Stimulated activated CD4-positive, alpha-beta T cell treated with anti-CD3 and anti-CD28 coated beads, Interleukin-1b, Interleukin-23, amount 100 ng/mL, for 48 hours (primary cell): Measurements from ENCODE around the gene CPXM2.

Experiments used
- DNase-seq: peaks from one replicate; pipeline ENCODE4 v3.0.0-alpha.2; 2020

Gene CPXM2

DNA sequence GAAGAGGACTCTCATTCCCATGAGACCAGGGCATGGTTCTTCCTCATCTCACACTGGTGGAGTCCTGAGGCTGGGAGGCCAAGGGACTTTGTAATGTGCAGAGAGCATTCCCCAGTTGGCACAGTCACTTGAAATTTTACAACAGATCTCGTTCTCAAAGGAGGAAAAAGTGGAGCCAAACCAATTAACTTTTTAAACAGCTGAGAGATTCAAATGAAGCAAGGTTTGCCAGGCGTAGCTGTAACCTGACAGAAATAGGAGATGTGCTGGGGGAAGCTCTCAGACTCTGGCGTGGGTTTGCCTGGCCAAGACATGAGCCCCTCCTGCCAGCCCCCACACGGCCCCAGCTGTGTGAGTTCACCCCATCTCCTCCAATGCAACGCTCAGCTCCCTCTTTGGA, 12.0 kb upstream of the CPXM2 start:
- DNase-seq, result no peak

DNA sequence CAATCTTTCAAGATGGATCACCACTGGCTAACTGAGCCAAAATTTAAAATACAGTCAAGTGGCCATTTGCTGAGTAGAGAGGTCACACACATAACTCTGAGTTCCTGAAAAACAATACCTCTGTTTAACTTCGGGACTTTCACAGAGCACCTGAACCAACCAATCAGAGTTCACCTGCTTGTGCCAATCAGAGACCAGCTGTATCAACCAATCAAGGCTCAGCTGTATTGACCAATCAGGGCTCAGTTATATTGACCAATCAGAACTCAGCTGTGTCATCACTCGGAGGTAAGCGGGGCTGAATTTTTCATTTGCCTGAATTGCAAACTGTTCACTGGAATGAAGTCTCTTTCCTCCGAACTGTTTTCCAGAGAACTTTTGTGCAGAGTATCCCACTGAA, 10.0 kb upstream of the CPXM2 start:
- no peak for DNase-seq

DNA sequence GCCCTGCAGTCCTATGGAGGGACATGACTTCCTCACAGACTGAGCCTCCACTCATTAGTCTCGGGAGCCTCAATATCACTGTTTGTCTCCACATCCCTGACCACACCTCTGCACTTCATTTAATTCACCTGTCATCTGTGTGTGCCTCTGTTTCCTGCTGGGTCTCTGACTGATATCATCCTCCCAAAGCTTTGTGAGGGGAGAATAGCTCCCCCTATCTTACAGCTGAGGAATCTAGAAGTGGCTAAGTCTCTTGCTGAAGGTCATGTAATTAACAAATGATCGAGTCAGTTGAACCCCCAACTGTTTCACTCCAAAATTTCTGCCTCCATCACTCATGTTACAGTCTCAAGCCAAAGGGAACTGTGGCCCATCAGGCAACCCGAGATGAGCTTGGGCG, 5.5 kb upstream of the CPXM2 start:
- no peak for DNase-seq

DNA sequence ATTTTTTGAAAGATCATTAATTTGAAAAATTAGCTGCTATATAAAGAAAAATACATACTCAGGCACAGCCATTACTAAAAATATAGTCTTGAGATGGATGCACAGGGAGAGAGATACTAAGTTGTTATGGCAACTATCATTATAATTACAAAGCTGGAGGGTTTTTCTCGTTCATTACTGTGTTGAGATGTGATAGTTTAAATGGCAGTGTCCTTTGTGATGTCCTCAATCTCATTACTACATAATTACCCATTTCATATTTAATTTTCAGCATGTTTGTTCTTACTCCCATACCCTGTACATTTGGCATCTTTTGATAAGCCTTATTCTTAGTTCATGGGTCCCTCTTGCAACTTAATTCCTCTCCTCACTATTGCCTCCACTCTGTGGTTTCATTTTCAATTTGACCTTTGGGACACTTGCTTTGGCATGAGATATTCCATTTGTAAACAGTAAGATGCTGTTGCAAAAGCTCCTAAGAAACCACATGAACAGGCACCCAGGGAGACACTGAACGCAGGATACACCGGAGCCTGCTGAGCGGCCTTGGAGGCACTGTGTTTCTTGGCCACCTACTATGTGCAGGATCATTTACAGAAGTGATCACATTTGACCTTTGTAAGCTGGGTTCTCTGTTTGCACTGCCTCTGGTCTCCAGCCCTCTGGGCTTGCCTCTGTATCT, 4.8 kb upstream of the CPXM2 start:
- no peak for DNase-seq

DNA sequence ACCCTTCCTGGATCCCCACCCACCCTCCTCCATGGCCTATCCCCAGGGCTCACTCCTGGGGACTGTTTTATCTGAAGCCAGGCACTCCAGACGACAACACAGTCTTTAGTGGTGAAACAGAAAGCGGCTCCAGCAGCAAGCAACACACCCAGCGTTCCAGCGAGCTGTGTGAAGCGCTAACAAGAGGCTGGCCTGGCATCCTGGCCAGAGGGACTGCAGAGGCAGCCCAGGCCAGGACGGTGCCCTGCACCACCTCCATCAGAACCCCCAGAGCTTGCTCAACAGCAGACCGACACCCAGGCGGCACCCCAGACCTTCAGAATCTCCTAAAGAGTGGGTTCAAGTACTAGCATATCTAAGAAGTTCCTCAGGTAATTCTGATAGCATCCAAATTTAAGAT, 2.0 kb upstream of the CPXM2 start:
- DNase-seq, result no peak

DNA sequence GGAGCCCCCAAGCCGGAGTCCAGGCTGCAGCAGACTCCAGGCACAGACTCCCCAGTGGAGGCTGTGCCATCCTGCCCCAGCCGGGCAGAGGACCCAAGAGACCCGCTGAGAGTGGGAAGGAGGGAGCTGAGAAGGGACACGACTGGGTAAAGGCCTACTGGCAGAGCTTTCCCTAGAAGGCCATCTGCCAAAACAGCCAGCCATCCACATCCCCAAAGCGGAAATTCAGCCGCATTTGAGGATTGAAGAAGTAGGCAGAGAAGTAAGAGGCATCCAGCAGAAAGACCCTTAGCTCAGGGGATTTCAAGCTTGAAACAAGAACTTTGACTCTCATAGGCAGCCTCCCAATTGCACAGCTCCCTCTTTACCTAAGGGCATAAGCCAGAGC, 857 bp downstream of the CPXM2 start:
- no peak for DNase-seq

DNA sequence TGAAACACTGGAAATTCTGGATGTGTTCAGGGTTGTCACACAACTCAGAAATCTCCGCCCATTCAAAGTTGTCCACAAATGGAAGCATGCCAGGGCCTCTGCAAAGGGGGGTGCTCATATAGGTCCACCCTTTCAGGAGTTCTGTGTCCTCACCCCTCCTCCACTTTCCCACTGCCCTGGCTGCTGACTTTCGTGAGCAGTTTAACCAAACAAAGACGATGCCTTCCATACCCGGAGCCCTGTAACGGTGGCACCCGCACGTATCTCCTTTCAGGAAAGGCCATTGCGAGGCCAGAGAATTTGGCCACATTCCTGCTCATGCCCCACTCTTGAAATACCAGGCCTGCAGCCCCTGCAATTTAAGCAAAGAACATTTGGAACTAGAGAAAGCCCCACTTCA, 1.4 kb downstream of the CPXM2 start:
- DNase-seq, result no peak

DNA sequence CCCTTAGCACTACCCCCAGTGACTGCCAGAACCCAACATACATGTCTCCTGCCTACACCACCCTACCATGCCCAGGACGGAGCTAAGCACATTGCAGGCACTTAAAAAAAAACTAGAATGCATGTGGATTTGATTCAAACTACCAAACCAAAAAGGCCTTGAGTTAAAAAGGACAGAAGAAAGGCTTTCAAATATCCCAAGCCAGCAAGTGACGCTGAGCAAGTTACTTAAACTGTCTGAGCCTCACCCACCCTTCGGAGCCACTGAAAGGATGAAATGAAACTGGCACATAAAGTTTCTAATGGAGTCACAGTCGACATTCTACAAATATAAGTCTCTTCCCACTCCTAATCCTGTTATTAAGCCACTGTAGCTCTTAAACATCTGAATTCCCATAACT, 1.8 kb downstream of the CPXM2 start:
- DNase-seq, result no peak

DNA sequence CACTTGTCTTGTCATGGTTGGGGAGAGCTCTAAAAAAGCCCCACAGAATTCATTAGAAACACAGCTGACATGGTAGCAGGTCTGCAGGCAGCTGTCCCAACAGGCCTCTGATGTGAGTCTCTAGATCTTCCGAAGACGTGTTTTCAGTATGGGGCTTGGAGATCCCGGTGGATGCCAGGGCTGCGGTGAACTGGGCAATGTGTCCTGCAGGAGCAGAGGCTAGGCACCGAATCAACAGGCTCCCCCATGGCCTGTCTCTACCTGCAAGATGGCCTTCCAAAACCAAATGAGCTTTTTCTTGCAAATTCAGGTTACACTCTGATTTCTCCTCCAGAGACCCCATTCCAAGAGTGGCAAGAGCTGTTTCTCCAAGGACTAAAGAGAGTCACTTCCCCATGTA, 2.9 kb downstream of the CPXM2 start:
- DNase-seq, result no peak

DNA sequence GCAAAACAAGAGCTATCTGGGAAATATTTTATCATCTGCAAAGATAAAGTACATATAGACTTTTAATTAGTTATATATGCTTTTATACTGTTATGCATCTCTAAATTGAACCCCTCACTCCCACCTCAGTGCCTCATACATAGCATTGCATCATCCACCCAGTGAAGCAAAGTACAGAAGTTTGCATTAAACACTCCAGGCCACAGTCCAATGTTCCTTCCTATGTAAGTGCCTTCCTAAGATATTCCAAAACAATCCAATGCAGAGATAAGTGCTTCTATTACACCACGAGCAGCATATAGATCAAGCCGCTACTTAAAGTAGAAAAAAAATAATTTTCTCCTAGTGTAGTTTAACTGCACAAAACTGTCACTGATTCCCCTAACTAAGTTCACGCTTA, 3.4 kb downstream of the CPXM2 start:
- no peak for DNase-seq

DNA sequence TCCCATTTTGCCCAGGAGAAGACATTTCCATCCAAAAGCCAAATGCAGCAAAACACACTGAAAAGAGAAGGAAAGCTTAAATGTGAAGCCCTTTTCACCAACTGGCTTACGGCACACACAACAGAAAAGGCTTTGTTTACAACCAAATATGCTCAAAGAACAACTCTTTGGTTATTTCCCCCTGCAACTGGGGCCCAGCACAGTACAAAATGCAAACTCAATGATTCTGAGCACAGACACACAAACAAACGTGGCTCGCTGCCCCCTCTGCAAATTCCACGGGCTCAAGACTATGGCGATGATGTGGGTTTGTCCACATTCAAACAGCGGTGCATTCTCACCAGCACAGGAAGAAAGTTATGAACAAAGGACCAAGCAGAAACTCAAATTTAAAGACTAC, 5.3 kb downstream of the CPXM2 start:
- DNase-seq, result no peak

DNA sequence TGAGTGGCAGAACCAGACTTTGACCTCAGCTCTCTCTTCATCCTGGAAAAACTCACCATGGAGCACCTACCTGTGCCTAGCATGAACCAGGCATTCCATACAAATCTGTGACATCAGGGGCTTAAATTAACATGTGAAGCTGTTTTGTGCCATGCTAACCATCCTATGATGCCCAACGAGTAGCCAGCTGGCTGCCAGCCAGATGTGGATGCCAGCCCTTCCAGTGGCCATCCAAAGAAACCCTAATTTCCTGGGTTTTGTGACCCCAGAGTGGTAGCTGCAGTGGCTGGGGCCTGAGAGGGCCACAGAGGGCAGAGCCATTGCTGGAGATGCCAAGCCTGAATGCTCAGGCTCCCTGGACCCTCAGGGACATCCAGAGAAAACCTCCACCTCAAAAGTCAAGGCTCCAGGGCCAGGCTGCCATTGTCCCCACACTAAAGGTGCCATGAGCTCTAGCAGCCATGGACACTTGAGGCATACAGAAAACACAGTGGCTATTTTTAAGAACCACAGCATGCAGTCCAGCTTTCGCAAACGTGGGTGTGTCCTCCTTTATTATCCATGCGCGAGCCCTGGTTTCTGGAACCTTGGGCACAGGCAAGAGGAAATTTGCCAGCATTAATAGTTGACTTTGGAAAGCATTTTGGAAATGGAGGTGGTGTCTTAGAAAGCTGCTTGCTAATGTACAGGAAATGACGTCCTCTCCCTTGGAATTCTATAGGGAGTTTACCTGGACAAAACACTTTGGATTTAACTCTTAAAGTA, 6.0 kb downstream of the CPXM2 start:
- DNase-seq, result no peak

DNA sequence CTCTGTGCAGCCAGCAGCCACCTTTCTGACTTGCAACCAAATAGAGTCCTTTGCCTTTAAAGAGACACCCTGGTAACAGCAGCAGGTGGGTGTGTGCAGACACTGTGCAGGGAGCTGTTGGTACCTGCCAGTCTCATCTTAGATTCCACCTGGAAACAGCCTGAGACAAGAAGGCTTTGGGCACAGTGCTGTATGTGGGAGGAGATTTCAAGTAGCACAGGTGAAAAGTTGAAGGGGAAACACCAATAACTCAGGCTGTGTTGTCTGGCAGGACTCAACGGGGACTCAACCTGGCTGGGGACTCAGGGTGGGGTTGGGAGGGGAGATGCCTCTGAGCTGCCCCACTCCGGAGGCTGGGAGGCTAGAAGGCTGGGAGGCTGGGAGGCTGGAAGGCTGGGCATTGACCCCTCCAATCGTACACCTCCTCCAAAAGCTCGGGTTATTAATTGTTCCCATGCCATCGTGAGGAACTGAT, 6.7 kb downstream of the CPXM2 start:
- DNase-seq, result no peak

DNA sequence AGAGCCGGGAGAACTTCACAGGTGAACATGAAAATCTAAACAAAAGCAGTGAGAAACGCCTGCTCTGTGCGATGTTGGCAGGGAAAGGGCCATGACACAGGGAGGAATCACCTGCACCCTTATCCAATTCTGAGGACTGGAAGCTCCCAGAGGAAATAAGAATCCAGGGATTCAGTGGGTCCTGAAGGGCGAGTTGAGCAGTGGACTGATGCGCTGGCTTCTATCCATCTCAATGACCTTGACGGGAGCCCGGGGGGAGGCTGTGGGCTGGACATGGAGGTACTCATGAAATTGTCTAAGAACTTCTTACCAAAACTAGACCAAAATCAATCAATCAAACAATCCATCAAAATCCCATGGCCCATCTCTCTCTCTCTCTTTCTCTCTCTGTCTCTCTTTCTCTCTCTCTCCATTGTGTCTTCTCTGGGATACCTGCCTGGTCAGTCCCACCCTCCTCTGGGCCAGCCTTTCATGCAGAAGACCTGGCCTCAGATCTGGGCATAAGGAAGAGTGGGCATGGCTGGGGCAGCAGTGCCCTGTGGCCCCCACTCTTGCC, 7.2 kb downstream of the CPXM2 start:
- DNase-seq, result no peak

DNA sequence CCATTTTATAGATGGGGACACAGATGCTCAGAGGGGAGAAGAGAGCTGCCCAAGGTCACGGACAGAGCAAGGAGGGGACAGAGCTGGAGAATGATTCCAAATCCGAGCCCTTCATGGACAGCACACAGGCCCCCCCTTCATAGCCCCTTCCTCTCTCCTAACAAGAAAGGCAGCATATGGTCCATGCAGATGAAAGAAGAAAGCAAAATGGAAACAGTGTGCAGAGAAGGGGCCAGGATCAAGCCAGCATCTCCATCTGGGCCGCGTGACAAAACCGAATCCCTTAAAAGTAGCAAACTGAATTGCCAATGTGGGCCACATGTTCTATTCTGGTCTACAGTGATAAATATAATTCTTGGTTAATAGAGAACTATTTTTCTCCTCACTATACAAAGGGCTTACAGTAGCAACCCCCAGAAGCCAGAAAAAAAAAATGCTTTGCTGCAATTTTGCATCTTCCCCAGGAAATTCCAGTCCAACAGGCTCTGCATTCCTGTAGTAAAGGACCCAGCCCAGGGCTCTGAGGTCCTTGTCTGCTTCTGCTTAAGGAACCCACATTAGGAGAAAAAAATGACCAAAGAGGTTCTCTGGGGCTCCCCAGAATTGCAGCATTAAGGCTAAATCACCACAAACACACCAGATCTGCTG, 7.8 kb downstream of the CPXM2 start:
- DNase-seq, result no peak

DNA sequence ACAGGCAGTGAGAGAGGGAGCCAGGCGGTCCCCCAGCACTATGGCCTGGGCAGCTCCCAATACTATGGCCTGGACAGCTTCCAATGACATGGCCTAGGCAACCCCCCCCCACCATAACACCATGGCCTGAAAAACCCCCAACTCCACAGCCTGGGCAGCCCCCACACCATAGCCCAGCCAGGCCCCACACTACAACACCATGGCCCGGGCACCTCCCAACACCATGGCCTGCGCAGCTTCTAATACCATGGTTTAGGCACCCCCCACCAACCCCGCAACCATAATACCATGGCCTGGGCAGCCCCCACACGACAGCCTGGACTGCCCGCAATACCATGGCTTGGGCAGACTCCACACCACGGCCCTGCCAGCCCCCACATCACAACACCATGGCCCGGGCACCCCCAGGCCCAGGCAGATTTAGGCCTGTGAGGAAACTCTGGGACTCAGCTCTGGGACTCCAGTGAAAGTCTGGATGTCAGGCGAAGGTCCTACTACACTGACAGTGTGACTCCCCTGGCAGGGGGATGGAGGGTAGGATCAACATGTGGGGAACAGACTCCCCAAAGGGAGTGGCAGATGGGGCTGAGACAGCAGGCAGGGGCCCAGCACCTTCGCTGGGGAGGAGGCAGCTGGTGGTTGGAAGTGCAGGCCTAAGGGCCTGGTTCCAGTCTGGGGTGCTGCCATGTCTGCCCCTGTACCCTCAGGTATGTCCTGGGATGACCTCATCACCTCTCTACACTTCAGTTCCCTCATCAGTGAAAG, 8.7 kb downstream of the CPXM2 start:
- no peak for DNase-seq

DNA sequence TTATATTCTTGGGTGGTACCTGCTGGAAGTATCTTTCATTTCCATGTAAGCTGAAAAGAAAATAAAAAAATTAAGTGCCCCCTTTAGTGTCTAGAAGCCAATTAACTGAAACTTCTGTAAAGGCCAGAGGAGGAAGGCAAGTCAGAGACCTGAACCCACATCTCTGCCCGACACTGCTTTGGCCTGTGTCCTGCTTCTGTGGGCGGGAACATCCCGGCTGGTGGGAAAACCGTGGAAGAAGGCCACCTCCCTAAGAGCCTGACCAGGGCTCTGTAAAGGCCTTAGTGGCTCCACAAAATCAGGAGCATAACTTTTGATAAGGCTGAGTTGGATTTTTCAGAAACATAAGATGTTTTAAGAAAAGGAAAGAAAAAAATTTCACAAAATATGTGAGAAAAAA, 9.4 kb downstream of the CPXM2 start:
- DNase-seq, result no peak

DNA sequence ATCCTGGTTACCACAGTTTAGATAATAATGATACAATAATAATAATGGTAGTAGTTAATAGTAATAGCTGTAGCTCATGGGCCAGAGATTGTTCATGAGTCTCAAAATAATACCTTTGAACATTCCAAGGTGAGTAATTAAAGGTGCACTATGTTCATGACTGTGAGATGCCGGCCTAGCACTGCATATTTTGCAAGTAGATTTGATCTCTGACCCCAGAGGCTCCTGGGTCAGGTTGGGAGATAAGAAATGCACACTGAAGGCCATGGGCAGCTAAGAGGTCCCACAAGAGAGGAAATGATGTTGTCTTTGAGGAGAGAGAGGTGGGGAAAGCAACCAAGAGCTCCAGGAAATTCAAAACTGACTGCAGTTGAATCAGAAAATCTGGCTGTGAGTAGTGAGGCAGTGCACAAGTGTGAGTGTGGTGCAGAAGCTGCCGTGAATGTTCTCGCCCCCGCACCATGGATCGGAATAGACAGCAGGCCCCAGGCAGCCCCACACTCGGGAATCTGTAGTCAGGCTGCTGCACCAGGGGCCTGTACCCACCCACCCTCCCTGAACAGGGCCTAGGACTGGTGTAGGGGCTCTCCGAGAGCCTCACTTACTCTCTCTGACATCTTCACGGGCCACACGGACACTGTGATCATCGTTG, 11.9 kb downstream of the CPXM2 start:
- DNase-seq, result no peak

DNA sequence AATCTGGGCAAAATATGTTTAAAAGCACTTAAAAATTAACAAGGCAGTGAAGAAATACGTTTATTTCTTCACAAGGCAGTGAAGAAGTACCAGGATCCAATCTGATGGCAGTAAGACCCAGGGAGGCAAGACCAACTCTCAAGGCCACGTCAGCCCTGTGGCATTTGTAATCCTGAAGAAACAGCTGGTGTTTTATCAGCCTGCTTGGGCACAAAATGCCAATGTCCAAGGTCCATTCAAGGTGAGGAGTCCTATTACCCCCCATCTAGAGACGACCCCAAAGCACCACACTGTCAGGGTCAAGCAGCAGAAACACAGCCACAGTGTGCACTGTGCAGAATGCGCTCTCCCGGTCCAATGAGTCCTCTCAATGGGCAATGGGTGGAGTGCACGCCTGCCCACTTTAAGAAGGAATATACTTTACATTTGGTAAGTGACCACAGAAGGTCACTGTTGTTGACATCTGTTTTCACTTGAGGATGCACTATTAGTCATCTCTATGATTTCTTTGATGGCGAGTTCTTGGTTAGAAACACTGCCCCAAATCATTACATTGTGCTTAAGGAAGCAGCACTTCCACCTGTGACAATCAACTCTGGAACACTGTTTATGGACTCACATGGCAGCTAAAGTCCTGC, 12.8 kb downstream of the CPXM2 start:
- no peak for DNase-seq

DNA sequence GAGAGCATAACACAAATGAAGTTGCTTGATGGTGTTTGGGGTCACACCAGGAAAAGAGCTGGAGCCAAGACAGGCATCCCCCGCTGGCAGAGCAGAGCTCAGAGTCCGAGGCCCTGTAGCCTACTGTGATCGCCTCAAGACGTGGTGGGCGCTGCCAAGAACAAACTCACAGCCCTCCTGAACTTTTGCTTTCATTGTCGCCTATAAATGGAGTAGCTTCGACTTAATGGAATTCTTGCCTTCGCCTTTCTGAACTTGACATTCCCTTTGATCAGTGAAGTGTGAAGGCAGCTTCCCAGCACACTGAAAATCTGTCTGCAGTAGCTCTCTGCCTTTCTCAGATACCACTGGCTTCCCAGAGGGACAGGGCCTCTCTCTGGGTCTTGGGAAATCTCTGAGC, 21.3 kb downstream of the CPXM2 start:
- DNase-seq, result no peak

DNA sequence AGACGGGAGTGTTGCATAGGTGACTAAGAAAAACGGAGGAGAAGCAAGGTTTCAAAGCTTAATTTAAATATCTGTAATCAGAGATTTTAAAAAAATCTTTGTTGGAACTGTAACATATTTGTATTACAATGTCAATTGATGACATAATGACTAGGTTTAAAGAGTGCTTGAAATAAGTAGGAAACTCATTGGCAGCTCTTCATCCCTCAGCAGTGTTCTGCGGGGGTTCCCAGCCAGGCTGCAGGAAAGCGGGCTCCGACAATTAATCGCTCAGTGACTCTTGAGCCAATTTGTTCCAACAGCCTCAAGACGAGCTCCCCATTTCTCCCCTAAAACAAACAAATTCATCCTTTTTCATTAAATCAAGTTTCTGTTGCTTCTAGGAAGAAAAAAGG, 22.6 kb downstream of the CPXM2 start:
- no peak for DNase-seq
